ENCODE data around the gene C1orf87. TPM values are rescaled to one million over a fixed set of nuclear protein-coding genes. Genes with fewer than 3 reads are reported as not detected.

Gene C1orf87
- total and polyA plus RNA-seq, 7 experiments from 2014 or later = not detected

DNA sequence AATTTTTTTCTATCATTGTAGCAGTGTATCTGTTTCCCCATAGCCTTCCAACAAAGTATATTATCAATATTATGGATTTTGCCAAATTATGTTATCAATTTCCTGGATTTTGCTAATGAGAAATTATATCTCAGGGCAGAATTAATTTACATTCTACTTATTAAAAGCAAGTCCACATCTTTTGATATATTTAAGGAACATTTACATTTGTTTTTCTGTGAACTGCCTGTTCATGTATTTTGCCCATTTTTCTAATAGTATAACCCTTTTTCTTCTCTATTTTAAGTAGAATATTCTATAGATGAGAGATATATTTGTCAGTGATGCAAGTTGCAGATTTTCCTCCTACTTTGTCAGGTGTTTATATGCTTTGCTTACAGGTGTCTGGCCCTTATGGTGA is 24.4 kb downstream of the C1orf87 start:
- Histone ChIP-seq H3K4me1 (ENCODE audit: control insufficient read depth in 2 of 2, insufficient read depth in 2 of 2, low read length in 2 of 2) (no peaks in the 10 kb centered on the region), H3K9me3 (ENCODE audit: control insufficient read depth in 2 of 3, low read length in 3 of 3) (peaks cover 0 to 8% (median 0%) of the 10 kb centered on the region in 3 experiments), H3K27ac (ENCODE audit: low read depth, low read length) (no peak overlapping the region), H3K27me3 (ENCODE audit: control insufficient read depth in 2 of 2, insufficient read depth in 2 of 2, low read length in 2 of 2) (no peaks in the 10 kb centered on the region), H3K36me3 (ENCODE audit: control insufficient read depth in 2 of 3, insufficient read depth in 3 of 3, low read length in 3 of 3) (no peaks in the 10 kb centered on the region), H3K4me3 (ENCODE audit: low read length) (no peak overlapping the region)
- Mint-ChIP-seq H3K4me1 (no peaks in the 10 kb centered on the region), H3K9me3 (peaks cover 2 to 21% (median 10%) of the 10 kb centered on the region in 11 donors), H3K36me3 (peaks cover 0 to 3% (median 0%) of the 10 kb centered on the region in 5 donors), H3K4me3 (no peak overlapping the region), H3K27ac (no peak overlapping the region), H3K27me3 (peaks cover 3 to 28% (median 19%) of the 10 kb centered on the region in 5 donors)
- ATAC-seq (no peak), DNase-seq (no peak)
- POLR2A ChIA-PET = no interaction called here
- CTCF ChIA-PET = no interaction called here
- intact Hi-C loops (cut with micrococcal nuclease) = no loop called here

- H3K36me3 Mint-ChIP-seq = no peaks in the 10 kb centered on the region
- DNase-seq (no peak), ATAC-seq (no peak)
- no peak overlapping the region for H3K4me3 Mint-ChIP-seq
- ChIA-PET CTCF (no interaction called here), POLR2A (no interaction called here)
- Histone ChIP-seq H3K27me3 (ENCODE audit: control insufficient read depth in 2 of 2, insufficient read depth in 2 of 2, low read length in 2 of 2) (no peaks in the 10 kb centered on the region), H3K4me1 (ENCODE audit: control insufficient read depth in 2 of 2, insufficient read depth in 2 of 2, low read length in 2 of 2) (no peaks in the 10 kb centered on the region), H3K36me3 (ENCODE audit: control insufficient read depth in 2 of 3, insufficient read depth in 3 of 3, low read length in 3 of 3) (no peaks in the 10 kb centered on the region), H3K9me3 (ENCODE audit: control insufficient read depth in 2 of 3, low read length in 3 of 3) (peaks cover 0 to 8% (median 0%) of the 10 kb centered on the region in 3 experiments), H3K27ac (ENCODE audit: low read depth, low read length) (no peak overlapping the region), H3K4me3 (ENCODE audit: low read length) (no peak overlapping the region)
- H3K9me3 Mint-ChIP-seq = peaks cover 0 to 10% (median 2%) of the 10 kb centered on the region in 11 donors
- intact Hi-C loops (cut with micrococcal nuclease) = no loop called here
- no peak overlapping the region for H3K27ac Mint-ChIP-seq
- no peaks in the 10 kb centered on the region for H3K4me1 Mint-ChIP-seq
- peaks cover 3 to 9% (median 4%) of the 10 kb centered on the region in 5 donors for H3K27me3 Mint-ChIP-seq
These were observed 28.7 kb downstream of the C1orf87 start for GRCh38 chr1:60044881-60045280.

GRCh38 chr1:60041783-60042182 is 31.8 kb downstream of the C1orf87 start:
- H3K27me3 Mint-ChIP-seq = peaks cover 0 to 9% (median 0%) of the 10 kb centered on the region in 5 donors
- Histone ChIP-seq H3K9me3 (ENCODE audit: control insufficient read depth in 2 of 3, low read length in 3 of 3) (no peaks in the 10 kb centered on the region), H3K27ac (ENCODE audit: low read depth, low read length) (no peak overlapping the region), H3K4me3 (ENCODE audit: low read length) (no peak overlapping the region), H3K36me3 (ENCODE audit: control insufficient read depth in 2 of 3, insufficient read depth in 3 of 3, low read length in 3 of 3) (no peaks in the 10 kb centered on the region), H3K27me3 (ENCODE audit: control insufficient read depth in 2 of 2, insufficient read depth in 2 of 2, low read length in 2 of 2) (no peaks in the 10 kb centered on the region), H3K4me1 (ENCODE audit: control insufficient read depth in 2 of 2, insufficient read depth in 2 of 2, low read length in 2 of 2) (no peaks in the 10 kb centered on the region)
- ATAC-seq (no peak), DNase-seq (no peak)
- ChIA-PET CTCF (no interaction called here), POLR2A (no interaction called here)
- intact Hi-C loops (cut with micrococcal nuclease) = no loop called here
- H3K27ac Mint-ChIP-seq = no peak overlapping the region
- no peaks in the 10 kb centered on the region for H3K36me3 Mint-ChIP-seq
- H3K9me3 Mint-ChIP-seq = peaks cover 0 to 1% (median 0%) of the 10 kb centered on the region in 11 donors
- no peaks in the 10 kb centered on the region for H3K4me1 Mint-ChIP-seq
- H3K4me3 Mint-ChIP-seq = no peak overlapping the region

GRCh38 chr1:60037669-60038068 is 35.9 kb downstream of the C1orf87 start:
- no peaks in the 10 kb centered on the region for H3K4me1 Mint-ChIP-seq
- H3K4me3 ChIP-seq (ENCODE audit: low read length) = no peak overlapping the region
- H3K27ac ChIP-seq (ENCODE audit: low read depth, low read length) = no peak overlapping the region
- no peaks in the 10 kb centered on the region for H3K4me1 ChIP-seq (ENCODE audit: control insufficient read depth in 2 of 2, insufficient read depth in 2 of 2, low read length in 2 of 2)
- POLR2A ChIA-PET = no interaction called here
- CTCF ChIA-PET = no interaction called here
- no peaks in the 10 kb centered on the region for H3K9me3 ChIP-seq (ENCODE audit: control insufficient read depth in 2 of 3, low read length in 3 of 3)
- no peak for DNase-seq
- ATAC-seq = no peak
- H3K27me3 ChIP-seq (ENCODE audit: control insufficient read depth in 2 of 2, insufficient read depth in 2 of 2, low read length in 2 of 2) = no peaks in the 10 kb centered on the region
- H3K36me3 ChIP-seq (ENCODE audit: control insufficient read depth in 2 of 3, insufficient read depth in 3 of 3, low read length in 3 of 3) = no peaks in the 10 kb centered on the region
- no peak overlapping the region for H3K4me3 Mint-ChIP-seq
- peaks cover 0 to 1% (median 0%) of the 10 kb centered on the region in 11 donors for H3K9me3 Mint-ChIP-seq
- H3K36me3 Mint-ChIP-seq = no peaks in the 10 kb centered on the region
- peaks cover 0 to 9% (median 4%) of the 10 kb centered on the region in 5 donors for H3K27me3 Mint-ChIP-seq
- no peak overlapping the region for H3K27ac Mint-ChIP-seq
- intact Hi-C loops (cut with micrococcal nuclease) = no loop called here

GRCh38 chr1:60036856-60037460 is 36.6 kb downstream of the C1orf87 start:
- H3K4me3 ChIP-seq (ENCODE audit: low read length) = no peak overlapping the region
- H3K4me1 ChIP-seq (ENCODE audit: control insufficient read depth in 2 of 2, insufficient read depth in 2 of 2, low read length in 2 of 2) = no peaks in the 10 kb centered on the region
- H3K4me1 Mint-ChIP-seq = no peaks in the 10 kb centered on the region
- no peaks in the 10 kb centered on the region for H3K36me3 Mint-ChIP-seq
- no peaks in the 10 kb centered on the region for H3K9me3 ChIP-seq (ENCODE audit: control insufficient read depth in 2 of 3, low read length in 3 of 3)
- DNase-seq = no peak
- H3K27me3 Mint-ChIP-seq = peaks cover 0 to 9% (median 4%) of the 10 kb centered on the region in 5 donors
- intact Hi-C loops (cut with micrococcal nuclease) = no loop called here
- ATAC-seq = no peak
- CTCF ChIA-PET = no interaction called here
- no peak overlapping the region for H3K4me3 Mint-ChIP-seq
- H3K27ac ChIP-seq (ENCODE audit: low read depth, low read length) = no peak overlapping the region
- H3K27me3 ChIP-seq (ENCODE audit: control insufficient read depth in 2 of 2, insufficient read depth in 2 of 2, low read length in 2 of 2) = no peaks in the 10 kb centered on the region
- POLR2A ChIA-PET = no interaction called here
- no peaks in the 10 kb centered on the region for H3K36me3 ChIP-seq (ENCODE audit: control insufficient read depth in 2 of 3, insufficient read depth in 3 of 3, low read length in 3 of 3)
- H3K9me3 Mint-ChIP-seq = peaks cover 0 to 1% (median 0%) of the 10 kb centered on the region in 11 donors
- no peak overlapping the region for H3K27ac Mint-ChIP-seq

- no peaks in the 10 kb centered on the region for H3K9me3 ChIP-seq (ENCODE audit: control insufficient read depth in 2 of 3, low read length in 3 of 3)
- Mint-ChIP-seq H3K36me3 (no peaks in the 10 kb centered on the region), H3K27me3 (peaks cover 0 to 9% (median 4%) of the 10 kb centered on the region in 5 donors), H3K9me3 (peaks cover 0 to 1% (median 0%) of the 10 kb centered on the region in 11 donors), H3K4me1 (no peaks in the 10 kb centered on the region), H3K4me3 (no peak overlapping the region), H3K27ac (no peak overlapping the region)
- intact Hi-C loops (cut with micrococcal nuclease) = no loop called here
- ATAC-seq (no peak), DNase-seq (no peak)
- H3K27me3 ChIP-seq (ENCODE audit: control insufficient read depth in 2 of 2, insufficient read depth in 2 of 2, low read length in 2 of 2) = no peaks in the 10 kb centered on the region
- POLR2A ChIA-PET = no interaction called here
- CTCF ChIA-PET = no interaction called here
- no peak overlapping the region for H3K4me3 ChIP-seq (ENCODE audit: low read length)
- no peaks in the 10 kb centered on the region for H3K36me3 ChIP-seq (ENCODE audit: control insufficient read depth in 2 of 3, insufficient read depth in 3 of 3, low read length in 3 of 3)
- H3K27ac ChIP-seq (ENCODE audit: low read depth, low read length) = no peak overlapping the region
- no peaks in the 10 kb centered on the region for H3K4me1 ChIP-seq (ENCODE audit: control insufficient read depth in 2 of 2, insufficient read depth in 2 of 2, low read length in 2 of 2)
These were observed 37.6 kb downstream of the C1orf87 start for GRCh38 chr1:60035921-60036320.

DNA sequence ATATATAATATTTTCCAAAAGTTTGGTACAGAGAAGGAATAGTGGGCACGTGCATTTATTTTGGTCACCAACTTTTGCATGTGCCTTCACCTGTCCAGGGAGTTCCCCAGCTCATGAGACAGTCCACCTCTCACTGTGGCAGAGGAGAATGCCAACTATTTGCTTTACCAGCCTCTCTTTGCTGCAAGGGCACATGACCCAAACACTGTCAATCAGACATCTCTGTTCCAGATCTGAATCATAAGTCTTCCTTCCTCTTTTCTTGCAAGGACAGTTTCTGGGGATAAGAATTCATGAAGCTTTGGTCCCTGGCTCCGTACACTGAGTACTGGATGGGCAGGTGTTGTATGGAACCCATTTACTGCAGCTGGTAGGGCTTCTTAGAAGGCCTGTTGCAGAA is 38.6 kb downstream of the C1orf87 start:
- Mint-ChIP-seq H3K4me1 (no peaks in the 10 kb centered on the region), H3K9me3 (peaks cover 0 to 1% (median 0%) of the 10 kb centered on the region in 11 donors), H3K27me3 (peaks cover 0 to 15% (median 4%) of the 10 kb centered on the region in 5 donors), H3K4me3 (no peak overlapping the region), H3K27ac (no peak overlapping the region), H3K36me3 (no peaks in the 10 kb centered on the region)
- no peaks in the 10 kb centered on the region for H3K36me3 ChIP-seq (ENCODE audit: control insufficient read depth in 2 of 3, insufficient read depth in 3 of 3, low read length in 3 of 3)
- no peaks in the 10 kb centered on the region for H3K9me3 ChIP-seq (ENCODE audit: control insufficient read depth in 2 of 3, low read length in 3 of 3)
- intact Hi-C loops (cut with micrococcal nuclease) = no loop called here
- ChIA-PET POLR2A (no interaction called here), CTCF (no interaction called here)
- no peak overlapping the region for H3K4me3 ChIP-seq (ENCODE audit: low read length)
- DNase-seq (no peak), ATAC-seq (no peak)
- H3K27me3 ChIP-seq (ENCODE audit: control insufficient read depth in 2 of 2, insufficient read depth in 2 of 2, low read length in 2 of 2) = no peaks in the 10 kb centered on the region
- H3K27ac ChIP-seq (ENCODE audit: low read depth, low read length) = no peak overlapping the region
- no peaks in the 10 kb centered on the region for H3K4me1 ChIP-seq (ENCODE audit: control insufficient read depth in 2 of 2, insufficient read depth in 2 of 2, low read length in 2 of 2)
